ENCODE measurements around the gene RHBDL1. TPM values are rescaled to one million over a fixed set of nuclear protein-coding genes. Genes with fewer than 3 reads are reported as not detected.
"Not testable (repeated sequence)": the region's sequence is repeated elsewhere in the genome, so short reads cannot be mapped to it uniquely, and the experiment has no call there.

RHBDL1 gene
- total RNA-seq, 1 experiment from 2014 or later, result 1.1 TPM

GRCh38 chr16:686459-687260 is 11.2 kb downstream of the RHBDL1 start:
- no peaks in the 10 kb centered on the region; the same call in none of the 2 replicates for H3K9me3 ChIP-seq (replicated peaks)
- peaks cover 62% of the 10 kb centered on the region for H3K36me3 ChIP-seq
- peaks cover 35% of the 10 kb centered on the region for H3K4me1 ChIP-seq (replicated peaks)
- no peak for DNase-seq (ENCODE audit: low read depth in 1 of 2, low spot score in 2 of 2)
- H3K4me3 ChIP-seq, result no peak overlapping the region
- no peak overlapping the region for H3K27ac ChIP-seq
- peaks cover 6% of the 10 kb centered on the region for H3K27me3 ChIP-seq (replicated peaks)

DNA sequence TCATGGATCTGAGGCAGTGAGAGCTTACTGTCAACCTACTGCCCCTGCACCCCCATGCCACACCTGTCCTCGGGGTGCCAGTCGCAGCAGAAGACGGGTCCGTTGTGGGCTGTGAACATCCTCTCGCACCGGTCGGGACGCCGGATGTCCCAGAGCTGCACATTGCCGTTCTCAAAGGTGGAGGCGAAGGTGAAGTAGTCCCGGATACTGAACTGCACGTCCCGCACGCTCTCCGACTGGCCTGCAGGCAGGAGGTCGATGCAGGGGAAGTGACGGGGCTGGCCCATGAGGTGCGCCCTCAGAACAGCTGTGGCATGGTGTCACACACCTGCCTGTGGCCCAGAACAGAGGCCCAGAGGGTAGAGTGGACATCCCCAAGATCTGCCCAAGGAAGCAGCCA is 12.0 kb downstream of the RHBDL1 start:
- no peak overlapping the region for H3K4me3 ChIP-seq
- peaks cover 54% of the 10 kb centered on the region for H3K36me3 ChIP-seq
- H3K4me1 ChIP-seq (replicated peaks), result peaks cover 29% of the 10 kb centered on the region
- H3K27ac ChIP-seq, result no peak overlapping the region
- H3K9me3 ChIP-seq (replicated peaks), result no peaks in the 10 kb centered on the region; the same call in none of the 2 replicates
- peaks cover 14% of the 10 kb centered on the region for H3K27me3 ChIP-seq (replicated peaks)
- no peak for DNase-seq (ENCODE audit: low read depth in 1 of 2, low spot score in 2 of 2)

- no peaks in the 10 kb centered on the region for H3K9me3 ChIP-seq (replicated peaks)
Measured at GRCh38 chr16:689175-689897, 13.9 kb downstream of the RHBDL1 start.

DNA sequence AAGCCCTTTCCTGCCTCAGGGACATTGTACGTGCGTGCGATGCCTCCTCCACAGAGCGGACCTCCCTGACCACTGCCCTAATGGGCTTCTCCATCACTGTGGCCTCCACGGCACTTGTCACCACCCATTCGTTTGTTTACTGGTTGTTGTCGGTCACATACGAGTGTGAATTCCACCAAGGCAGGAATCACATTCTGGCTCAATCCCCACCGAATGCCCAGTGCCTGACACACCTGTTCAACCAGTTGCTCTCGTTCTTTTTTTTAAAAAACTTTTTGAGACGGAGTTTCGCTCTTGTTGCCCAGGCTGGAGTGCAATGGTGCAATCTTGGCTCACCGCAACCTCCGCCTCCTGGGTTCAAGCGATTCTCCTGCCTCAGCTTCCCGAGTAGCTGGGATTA is 15.8 kb downstream of the RHBDL1 start:
- not testable (repeated sequence) for DNase-seq (ENCODE audit: low read depth in 1 of 2, low spot score in 2 of 2); H3K27ac ChIP-seq; H3K9me3 ChIP-seq (replicated peaks); H3K4me3 ChIP-seq
- H3K27me3 ChIP-seq (replicated peaks), result peaks cover 50% of the 10 kb centered on the region
- H3K36me3 ChIP-seq, result peaks cover 19% of the 10 kb centered on the region
- H3K4me1 ChIP-seq (replicated peaks), result peaks cover 14% of the 10 kb centered on the region

More at GRCh38 chr16:689175-689897, 13.9 kb downstream of the RHBDL1 start:
- peaks cover 17% of the 10 kb centered on the region for H3K4me1 ChIP-seq (replicated peaks)
- peak overlapping the region; percentile 36; the same call in 1 of the 2 replicates for H3K27ac ChIP-seq
- H3K27me3 ChIP-seq (replicated peaks), result peaks cover 33% of the 10 kb centered on the region
- peak overlapping the region; percentile 71 for H3K4me3 ChIP-seq
- no peak for DNase-seq (ENCODE audit: low read depth in 1 of 2, low spot score in 2 of 2)
- H3K36me3 ChIP-seq, result peaks cover 35% of the 10 kb centered on the region

GRCh38 chr16:692356-693108 is 17.1 kb downstream of the RHBDL1 start:
- H3K36me3 ChIP-seq, result peaks cover 6% of the 10 kb centered on the region; the same call in 1 of the 2 replicates
- no peak overlapping the region for H3K27ac ChIP-seq

DNA sequence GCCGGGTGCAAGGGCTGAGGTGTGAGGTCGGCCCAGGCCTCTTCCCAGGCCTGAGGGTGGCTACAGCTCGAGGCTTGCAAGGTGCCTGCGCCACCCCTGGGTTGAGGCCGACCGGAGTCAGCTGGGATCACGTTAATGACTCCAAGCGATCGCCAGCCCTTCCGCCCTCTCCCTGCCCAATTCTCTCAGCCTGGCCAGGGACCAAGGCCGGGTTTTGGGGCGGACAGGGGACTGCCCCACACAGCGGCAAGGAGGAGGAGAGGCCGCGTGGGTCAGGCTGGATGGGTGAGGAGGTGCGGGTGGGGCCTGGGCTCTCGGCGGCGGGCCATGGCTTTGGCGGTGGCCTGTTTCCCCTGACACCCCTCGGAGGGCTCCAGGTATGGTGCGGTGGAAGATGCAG is 17.9 kb downstream of the RHBDL1 start:
- H3K4me3 ChIP-seq, result no peak overlapping the region
- no peaks in the 10 kb centered on the region for H3K9me3 ChIP-seq (replicated peaks)
- H3K36me3 ChIP-seq, result no peaks in the 10 kb centered on the region
- no peak for DNase-seq (ENCODE audit: low read depth in 1 of 2, low spot score in 2 of 2)
- peaks cover 56% of the 10 kb centered on the region for H3K27me3 ChIP-seq (replicated peaks)
- peaks cover 14% of the 10 kb centered on the region for H3K4me1 ChIP-seq (replicated peaks)
- no peak overlapping the region for H3K27ac ChIP-seq

More at GRCh38 chr16:692356-693108, 17.1 kb downstream of the RHBDL1 start:
- H3K27me3 ChIP-seq (replicated peaks), result peaks cover 52% of the 10 kb centered on the region
- H3K9me3 ChIP-seq (replicated peaks), result no peaks in the 10 kb centered on the region
- DNase-seq (ENCODE audit: low read depth in 1 of 2, low spot score in 2 of 2), result no peak
- H3K4me1 ChIP-seq (replicated peaks), result peaks cover 14% of the 10 kb centered on the region
- H3K4me3 ChIP-seq, result no peak overlapping the region

DNA sequence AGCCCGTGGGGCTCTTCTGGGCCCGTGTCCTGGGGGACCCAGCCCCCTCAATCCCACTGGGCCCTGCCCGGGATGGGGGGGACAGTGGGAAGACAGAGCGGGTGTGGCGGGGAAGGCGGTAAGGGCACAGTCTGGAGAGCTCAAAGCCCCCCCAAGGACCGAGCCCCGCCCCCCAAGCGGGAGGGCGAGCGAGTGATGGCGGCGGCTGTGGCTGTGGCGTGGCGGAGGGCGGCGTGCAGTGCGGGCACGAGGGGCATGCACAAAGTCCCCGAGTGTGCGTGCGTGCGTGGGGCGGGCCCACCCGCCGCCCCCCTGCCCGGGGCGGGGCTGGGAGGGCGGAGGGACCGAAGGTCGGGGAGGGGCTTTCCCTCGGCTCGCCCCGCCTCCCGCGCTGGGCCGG is 18.3 kb downstream of the RHBDL1 start:
- Histone ChIP-seq H3K27me3 (replicated peaks) (peaks cover 59% of the 10 kb centered on the region), H3K4me3 (no peak overlapping the region)
- DNase-seq (ENCODE audit: low read depth in 1 of 2, low spot score in 2 of 2), result no peak

GRCh38 chr16:694187-694862 is 18.9 kb downstream of the RHBDL1 start:
- Histone ChIP-seq H3K36me3 (no peaks in the 10 kb centered on the region), H3K4me1 (replicated peaks) (peaks cover 8% of the 10 kb centered on the region), H3K27ac (no peak overlapping the region), H3K4me3 (no peak overlapping the region), H3K9me3 (replicated peaks) (no peaks in the 10 kb centered on the region), H3K27me3 (replicated peaks) (peaks cover 64% of the 10 kb centered on the region)
- DNase-seq (ENCODE audit: low read depth in 1 of 2, low spot score in 2 of 2), result no peak

More for the DNA sequence above, 18.3 kb downstream of the RHBDL1 start:
- H3K27ac ChIP-seq, result no peak overlapping the region
- no peaks in the 10 kb centered on the region for H3K9me3 ChIP-seq (replicated peaks)
- peaks cover 14% of the 10 kb centered on the region for H3K4me1 ChIP-seq (replicated peaks)
- no peaks in the 10 kb centered on the region for H3K36me3 ChIP-seq

- DNase-seq (ENCODE audit: low read depth in 1 of 2, low spot score in 2 of 2), result no peak
- peaks cover 4% of the 10 kb centered on the region for H3K4me1 ChIP-seq (replicated peaks)
- H3K36me3 ChIP-seq, result no peaks in the 10 kb centered on the region
- H3K27me3 ChIP-seq (replicated peaks), result peaks cover 70% of the 10 kb centered on the region
- no peak overlapping the region for H3K27ac ChIP-seq
- no peak overlapping the region for H3K4me3 ChIP-seq
- no peaks in the 10 kb centered on the region for H3K9me3 ChIP-seq (replicated peaks)
Measured at GRCh38 chr16:694863-695354, 19.4 kb downstream of the RHBDL1 start.

DNA sequence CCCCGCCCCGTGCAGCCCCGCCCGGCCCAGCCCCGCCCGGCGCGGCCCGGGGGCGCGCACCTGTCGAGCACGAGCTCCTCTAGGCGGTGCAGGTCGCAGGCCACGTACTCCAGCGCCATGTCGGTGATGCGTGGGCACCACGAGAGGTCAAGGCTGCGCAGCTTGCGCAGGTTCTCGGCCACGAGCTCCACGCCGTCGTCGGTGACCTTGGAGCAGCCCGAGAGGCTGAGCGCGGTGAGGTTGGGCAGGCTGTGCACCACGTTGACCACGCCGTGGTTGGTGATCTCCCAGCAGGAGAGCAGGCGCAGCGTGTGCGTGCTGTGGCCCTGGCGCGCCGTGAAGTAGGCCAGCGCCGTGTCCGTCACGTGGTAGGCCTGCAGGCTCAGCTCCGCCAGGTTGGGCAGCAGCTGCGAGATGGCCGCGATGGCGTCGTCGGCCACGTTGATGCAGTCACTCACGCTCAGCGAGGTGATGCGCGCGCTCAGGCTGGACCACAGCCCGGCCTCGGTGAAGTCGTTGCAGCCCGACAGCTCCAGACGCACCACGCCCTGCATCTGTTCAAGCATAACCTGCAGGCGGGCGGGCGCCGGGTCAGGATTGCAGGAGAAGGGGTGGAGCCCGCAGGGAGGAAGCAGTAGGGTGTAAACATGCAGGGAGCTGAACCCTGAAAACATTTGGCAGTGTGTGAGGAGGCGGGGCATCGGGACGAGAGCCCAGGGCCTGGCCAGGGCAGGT is 20.1 kb downstream of the RHBDL1 start:
- no peak overlapping the region for H3K4me3 ChIP-seq
- no peaks in the 10 kb centered on the region for H3K9me3 ChIP-seq (replicated peaks)
- no peak for DNase-seq (ENCODE audit: low read depth in 1 of 2, low spot score in 2 of 2)
- peaks cover 2% of the 10 kb centered on the region for H3K4me1 ChIP-seq (replicated peaks)
- H3K27me3 ChIP-seq (replicated peaks), result peaks cover 76% of the 10 kb centered on the region
- no peaks in the 10 kb centered on the region for H3K36me3 ChIP-seq
- no peak overlapping the region for H3K27ac ChIP-seq

DNA sequence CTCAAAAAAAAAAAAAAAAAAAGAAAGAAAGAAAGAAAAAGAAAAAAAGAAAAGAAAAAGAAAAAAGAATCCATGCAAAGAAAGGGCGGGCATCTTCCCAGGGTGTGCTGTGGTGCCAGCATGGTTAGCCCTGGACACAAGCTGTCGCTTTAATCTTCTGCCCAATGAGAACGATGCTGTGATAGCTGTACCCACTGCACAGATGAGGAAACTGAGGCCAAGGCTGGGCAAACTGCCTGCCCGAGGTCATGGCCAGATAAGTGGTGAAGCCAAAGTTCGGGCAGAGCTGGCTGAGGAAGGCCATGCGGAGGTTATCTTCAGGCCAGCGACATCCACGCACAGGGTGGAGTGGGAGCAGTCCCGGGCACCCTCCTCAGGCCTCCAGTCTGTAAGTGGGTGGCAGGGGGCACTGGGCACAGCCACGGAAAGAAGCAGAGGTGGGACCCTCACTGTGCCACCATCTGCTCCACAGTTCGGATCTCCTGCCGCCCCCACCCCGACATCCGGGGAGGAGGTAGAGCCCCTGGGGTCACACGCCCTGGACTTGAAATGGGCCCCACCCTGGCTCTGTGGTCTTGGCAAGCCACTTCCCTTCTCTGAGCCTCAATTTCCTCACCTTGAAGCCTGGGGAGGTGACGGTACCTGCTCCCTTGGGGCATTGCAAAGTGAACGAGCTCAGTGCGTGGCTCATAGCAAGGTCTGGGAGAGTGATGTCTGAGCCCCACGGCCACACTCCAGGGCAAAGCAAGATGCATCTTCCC is 23.6 kb downstream of the RHBDL1 start:
- Histone ChIP-seq H3K27me3 (replicated peaks) (peaks cover 81% of the 10 kb centered on the region), H3K27ac (no peak overlapping the region), H3K4me1 (replicated peaks) (no peaks in the 10 kb centered on the region; the same call in 1 of the 2 replicates), H3K4me3 (no peak overlapping the region), H3K36me3 (no peaks in the 10 kb centered on the region), H3K9me3 (replicated peaks) (no peaks in the 10 kb centered on the region)
- DNase-seq (ENCODE audit: low read depth in 1 of 2, low spot score in 2 of 2), result no peak

Measured in SJSA1 (cell line).